T-cell (primary cell): ENCODE results near the gene ACSL6. TPM values are rescaled to one million over a fixed set of nuclear protein-coding genes. Genes with fewer than 3 reads are reported as not detected.

ENCODE experiments used
- ATAC-seq, 4 experiments: fragments of 200-7000 bp in 3 of 4; fragments of 150-1000 bp in 1 of 4; cut with Tn5 transposase; replicated peaks in 1 of 4; 1 replicate in 3 of 4; 2 replicates in 1 of 4; pipeline ENCODE4 v1.10.0; 2021; ENCODE audit warnings: moderate library complexity in 3 of 4, mild to moderate bottlenecking in 2 of 4, moderate number of reproducible peaks in 1 of 4
- CTCF ChIA-PET, 2 donors: fragments of 300-600 bp; sonication (Branson Sonifier 250); formaldehyde crosslinking; loops; one replicate each; lab custom pipeline; 2022; ENCODE audit warnings: antibody characterized with exemption in 2 of 2; lab: Charles Lee
- POLR2A ChIA-PET, 2 donors: fragments of 300-600 bp; sonication (Branson Sonifier 250); formaldehyde crosslinking; loops; one replicate each; lab custom pipeline; 2022; ENCODE audit warnings: antibody characterized with exemption in 2 of 2; lab: Charles Lee
- DNase-seq, 35 experiments: peaks; one replicate each; pipeline versions ENCODE4 v3.0.0 to v3.0.0-alpha.2; 2013 to 2023
- H3K27ac ChIP-seq: one replicate; pipeline ENCODE4 v1.5.1; 2013; ENCODE audit warnings: low read length
- H3K27me3 ChIP-seq, 2 experiments: replicated peaks in 1 of 2; 1 replicate in 1 of 2; 2 replicates in 1 of 2; pipeline versions ENCODE4 v1.6.1 to v1.7.0; 2013; ENCODE audit warnings: low read length in 1 of 2, mixed read lengths in 1 of 2; ENCODE audit not compliant: control insufficient read depth in 2 of 2, insufficient read depth in 2 of 2; ENCODE audit errors: extremely low read depth in 1 of 2
- H3K36me3 ChIP-seq, 2 donors: 1 replicate in 1 of 2; 2 replicates in 1 of 2; pipeline versions ENCODE4 v1.6.1 to v1.7.0; 2013; ENCODE audit warnings: low read length in 1 of 2; ENCODE audit not compliant: control insufficient read depth in 2 of 2, insufficient read depth in 1 of 2; ENCODE audit errors: extremely low read depth in 1 of 2
- H3K4me1 ChIP-seq, 2 experiments: 1 replicate in 1 of 2; 2 replicates in 1 of 2; pipeline versions ENCODE4 v1.6.1 to v1.7.0; 2013; ENCODE audit warnings: low read length in 2 of 2, mixed read lengths in 1 of 2; ENCODE audit not compliant: insufficient read depth in 2 of 2, control insufficient read depth in 1 of 2; ENCODE audit errors: extremely low read depth in 1 of 2
- H3K4me3 ChIP-seq, 2 donors: 1 replicate in 1 of 2; 2 replicates in 1 of 2; pipeline versions ENCODE4 v1.5.1 to v1.7.0; 2013; ENCODE audit warnings: mild to moderate bottlenecking in 2 of 2, low read length in 1 of 2, moderate library complexity in 1 of 2; ENCODE audit not compliant: control insufficient read depth in 1 of 2; ENCODE audit errors: extremely low read depth in 1 of 2
- H3K9me3 ChIP-seq: 2 replicates; pipeline ENCODE4 v1.7.0; 2013
- H3K27ac Mint-ChIP-seq, 2 donors: one replicate each; pipeline ENCODE4 v1.8.0; 2020 to 2021; ENCODE audit warnings: mild to moderate bottlenecking in 2 of 2, mixed read lengths in 2 of 2
- H3K27me3 Mint-ChIP-seq, 2 donors: one replicate each; pipeline ENCODE4 v1.8.0; 2021 to 2022; ENCODE audit warnings: mixed read lengths in 2 of 2
- H3K36me3 Mint-ChIP-seq: one replicate; pipeline ENCODE4 v1.8.0; 2021; ENCODE audit warnings: mixed read lengths
- H3K4me1 Mint-ChIP-seq, 3 donors: one replicate each; pipeline ENCODE4 v1.8.0; 2020 to 2022; ENCODE audit warnings: mixed read lengths in 3 of 3, mild to moderate bottlenecking in 1 of 3
- H3K4me3 Mint-ChIP-seq, 3 donors: one replicate each; pipeline ENCODE4 v1.8.0; 2020 to 2022; ENCODE audit warnings: mild to moderate bottlenecking in 3 of 3, mixed read lengths in 3 of 3, moderate library complexity in 3 of 3
- H3K9me3 Mint-ChIP-seq, 3 donors: one replicate each; pipeline ENCODE4 v1.8.0; 2020 to 2022; ENCODE audit warnings: mixed read lengths in 3 of 3
- WGBS: methylation state at CpG from one replicate; pipeline ENCODE4 v1.1.5; 2013; ENCODE audit warnings: missing lambda C conversion rate; ENCODE audit not compliant: insufficient coverage; 5-methylcytosine and 5-hydroxymethylcytosine counted together
- total RNA-seq, 35 experiments: library from RNA in 6 of 35; stranded (reverse) in 6 of 35; fragments of 120-200 nt in 1 of 35; gene quantifications; one replicate each; pipeline versions ENCODE4 v1.2.1 to v1.2.4 and lab custom pipeline; 2013 to 2026

Gene ACSL6
- total RNA-seq, 5 donors from 2014 or later (not counting 1 experiment from before 2014, with no cell fraction given), result 23.7 to 42.9 (median 27.8) TPM

- H3K9me3 Mint-ChIP-seq, result no peaks in the 10 kb centered on the region
- no peaks in the 10 kb centered on the region for H3K36me3 Mint-ChIP-seq
- H3K27ac Mint-ChIP-seq, result no peak overlapping the region
- Histone ChIP-seq H3K27me3 (peaks cover 0 to 3% of the 10 kb centered on the region in 2 experiments), H3K36me3 (no peaks in the 10 kb centered on the region), H3K4me3 (no peak overlapping the region), H3K27ac (no peak overlapping the region), H3K9me3 (no peaks in the 10 kb centered on the region), H3K4me1 (peaks cover 2 to 24% of the 10 kb centered on the region in 2 experiments)
- ATAC-seq (no peak), DNase-seq (no peak)
- H3K4me3 Mint-ChIP-seq, result no peak overlapping the region
- WGBS, result 83% methylated on average over 6 of the region's 7 CpGs
- ChIA-PET POLR2A (no interaction called here), CTCF (no interaction called here)
- peaks cover 0 to 4% of the 10 kb centered on the region in 2 donors for H3K27me3 Mint-ChIP-seq
- H3K4me1 Mint-ChIP-seq, result peaks cover 19 to 33% (median 28%) of the 10 kb centered on the region in 3 donors
Measured at GRCh38 chr5:131994090-131994489, 17.4 kb downstream of the ACSL6 start.

GRCh38 chr5:131993676-131994075 is 17.8 kb downstream of the ACSL6 start:
- ChIA-PET CTCF (interaction anchor here in 1 of 2 donors (0.7 kb wide), 1 partner anchor 404 kb away, joined by 3 read pairs; no protein-coding TSS in a partner anchor), POLR2A (no interaction called here)
- H3K36me3 ChIP-seq, result no peaks in the 10 kb centered on the region
- H3K4me3 ChIP-seq, result no peak overlapping the region
- H3K27me3 ChIP-seq, result peaks cover 0 to 3% of the 10 kb centered on the region in 2 experiments
- ATAC-seq (no peak), DNase-seq (no peak)
- no peaks in the 10 kb centered on the region for H3K9me3 ChIP-seq
- 100% methylated on average over 4 of the region's 4 CpGs for WGBS
- no peaks in the 10 kb centered on the region for H3K9me3 Mint-ChIP-seq
- H3K4me1 ChIP-seq, result peaks cover 0 to 20% of the 10 kb centered on the region in 2 experiments
- H3K36me3 Mint-ChIP-seq, result no peaks in the 10 kb centered on the region
- peaks cover 0 to 4% of the 10 kb centered on the region in 2 donors for H3K27me3 Mint-ChIP-seq
- peaks cover 15 to 28% (median 24%) of the 10 kb centered on the region in 3 donors for H3K4me1 Mint-ChIP-seq
- no peak overlapping the region for H3K27ac Mint-ChIP-seq
- H3K27ac ChIP-seq, result no peak overlapping the region
- no peak overlapping the region for H3K4me3 Mint-ChIP-seq

- Histone ChIP-seq H3K27ac (no peak overlapping the region), H3K27me3 (peaks cover 0 to 3% of the 10 kb centered on the region in 2 experiments), H3K36me3 (no peaks in the 10 kb centered on the region), H3K4me3 (no peak overlapping the region), H3K9me3 (no peaks in the 10 kb centered on the region), H3K4me1 (peaks cover 0 to 10% of the 10 kb centered on the region in 2 experiments)
- Mint-ChIP-seq H3K9me3 (no peaks in the 10 kb centered on the region), H3K4me1 (peaks cover 11 to 18% (median 14%) of the 10 kb centered on the region in 3 donors), H3K27me3 (peaks cover 0 to 4% of the 10 kb centered on the region in 2 donors), H3K36me3 (no peaks in the 10 kb centered on the region), H3K4me3 (no peak overlapping the region), H3K27ac (no peak overlapping the region)
- POLR2A ChIA-PET, result interaction anchor here (0.5 kb wide), 2 partner anchors 25 to 225 kb away, joined by 3 to 9 read pairs; no protein-coding TSS in a partner anchor
- 69% methylated on average over 4 of the region's 5 CpGs for WGBS
- ATAC-seq (no peak), DNase-seq (no peak)
- CTCF ChIA-PET, result no interaction called here
Measured at GRCh38 chr5:131992370-131992769, 19.1 kb downstream of the ACSL6 start.

GRCh38 chr5:131991593-131992324 is 19.7 kb downstream of the ACSL6 start:
- peaks cover 0 to 4% of the 10 kb centered on the region in 2 donors for H3K27me3 Mint-ChIP-seq
- H3K9me3 Mint-ChIP-seq, result no peaks in the 10 kb centered on the region

GRCh38 chr5:131990716-131991115 is 20.7 kb downstream of the ACSL6 start:
- DNase-seq (no peak), ATAC-seq (no peak)
- no peaks in the 10 kb centered on the region for H3K36me3 Mint-ChIP-seq
- peaks cover 0 to 7% (median 1%) of the 10 kb centered on the region in 3 donors for H3K4me1 Mint-ChIP-seq
- Histone ChIP-seq H3K27ac (no peak overlapping the region), H3K36me3 (no peaks in the 10 kb centered on the region), H3K4me3 (no peak overlapping the region), H3K9me3 (no peaks in the 10 kb centered on the region), H3K4me1 (no peaks in the 10 kb centered on the region), H3K27me3 (peaks cover 0 to 3% of the 10 kb centered on the region in 2 experiments)
- ChIA-PET POLR2A (no interaction called here), CTCF (interaction anchor here in 1 of 2 donors (0.6 to 0.7 kb wide), 2 partner anchors 10 to 482 kb away, joined by 3 to 7 read pairs; no protein-coding TSS in a partner anchor)
- peaks cover 0 to 4% of the 10 kb centered on the region in 2 donors for H3K27me3 Mint-ChIP-seq
- no peak overlapping the region for H3K27ac Mint-ChIP-seq
- no peak overlapping the region for H3K4me3 Mint-ChIP-seq
- no peaks in the 10 kb centered on the region for H3K9me3 Mint-ChIP-seq
- 96% methylated on average over 11 of the region's 13 CpGs for WGBS

More at GRCh38 chr5:131991593-131992324, 19.7 kb downstream of the ACSL6 start:
- peaks cover 6 to 11% (median 8%) of the 10 kb centered on the region in 3 donors for H3K4me1 Mint-ChIP-seq
- H3K36me3 ChIP-seq, result no peaks in the 10 kb centered on the region
- peaks cover 0 to 3% of the 10 kb centered on the region in 2 experiments for H3K27me3 ChIP-seq
- H3K36me3 Mint-ChIP-seq, result no peaks in the 10 kb centered on the region
- WGBS, result 77% methylated on average over 9 of the region's 10 CpGs
- POLR2A ChIA-PET, result no interaction called here
- H3K4me3 ChIP-seq, result no peak overlapping the region
- no peaks in the 10 kb centered on the region for H3K9me3 ChIP-seq
- H3K4me3 Mint-ChIP-seq, result no peak overlapping the region
- DNase-seq, result no peak
- CTCF ChIA-PET, result interaction anchor here in 1 of 2 donors (0.6 kb wide), 1 partner anchor 806 kb away, joined by 5 read pairs; no protein-coding TSS in a partner anchor
- peaks cover 0 to 4% of the 10 kb centered on the region in 2 experiments for H3K4me1 ChIP-seq
- no peak overlapping the region for H3K27ac ChIP-seq
- no peak overlapping the region for H3K27ac Mint-ChIP-seq
- ATAC-seq, result no peak

- H3K4me1 Mint-ChIP-seq, result peaks cover 0 to 6% (median 6%) of the 10 kb centered on the region in 3 donors
- Histone ChIP-seq H3K4me3 (no peak overlapping the region), H3K36me3 (no peaks in the 10 kb centered on the region), H3K9me3 (no peaks in the 10 kb centered on the region), H3K27ac (no peak overlapping the region), H3K4me1 (peaks cover 0 to under 1% of the 10 kb centered on the region in 2 experiments), H3K27me3 (peaks cover 0 to 3% of the 10 kb centered on the region in 2 experiments)
- H3K4me3 Mint-ChIP-seq, result no peak overlapping the region
- H3K9me3 Mint-ChIP-seq, result no peaks in the 10 kb centered on the region
- POLR2A ChIA-PET, result no interaction called here
- H3K27ac Mint-ChIP-seq, result no peak overlapping the region
- WGBS, result 94% methylated on average over 3 of the region's 6 CpGs
- H3K27me3 Mint-ChIP-seq, result peaks cover 0 to 4% of the 10 kb centered on the region in 2 donors
- DNase-seq, result no peak
- ATAC-seq, result no peak
- CTCF ChIA-PET, result interaction anchor here in 1 of 2 donors (0.6 kb wide), 2 partner anchors 17 to 664 kb away, joined by 7 to 12 read pairs; no protein-coding TSS in a partner anchor
- H3K36me3 Mint-ChIP-seq, result no peaks in the 10 kb centered on the region
Measured at GRCh38 chr5:131988601-131989000, 22.9 kb downstream of the ACSL6 start.
